Kidney (tissue), 14 donors: Measurements from ENCODE around the gene NTRK3. TPM values are rescaled to one million over a fixed set of nuclear protein-coding genes. Genes with fewer than 3 reads are reported as not detected.

Experiments used
- DNase-seq, 5 donors: peaks; one replicate each; pipeline ENCODE4 v3.0.0-alpha.2; 2013 to 2020
- FAIRE-seq: peaks from 2 replicates; lab custom pipeline; 2012; peaks lifted over from hg19 to GRCh38; lab: Jason Lieb, UNC
- H3K27ac ChIP-seq, 2 donors: one replicate each; pipeline ENCODE4 v1.7.0; 2013; ENCODE audit warnings: low read depth in 2 of 2, low read length in 2 of 2, inconsistent platforms in 1 of 2
- H3K27me3 ChIP-seq: one replicate; pipeline ENCODE4 v1.7.1; 2013; ENCODE audit warnings: low read length, inconsistent platforms; ENCODE audit not compliant: control insufficient read depth, insufficient read depth
- H3K36me3 ChIP-seq, 3 donors: one replicate each; pipeline versions ENCODE4 v1.7.0 to v1.7.1; 2013; ENCODE audit warnings: low read length in 3 of 3, control low read depth in 1 of 3, inconsistent platforms in 1 of 3; ENCODE audit not compliant: insufficient read depth in 3 of 3, control insufficient read depth in 2 of 3
- H3K4me1 ChIP-seq, 3 donors: one replicate each; pipeline versions ENCODE4 v1.7.0 to v1.7.1; 2013; ENCODE audit warnings: low read length in 3 of 3, inconsistent platforms in 1 of 3, low read depth in 1 of 3; ENCODE audit not compliant: control insufficient read depth in 2 of 3, insufficient read depth in 2 of 3
- H3K4me3 ChIP-seq, 3 donors: one replicate each; pipeline versions ENCODE4 v1.7.0 to v1.8.1; 2013; ENCODE audit warnings: low read length in 3 of 3, control low read depth in 1 of 3, inconsistent platforms in 1 of 3
- H3K9ac ChIP-seq, 3 donors: one replicate each; pipeline versions ENCODE4 v1.7.0 to v1.7.1; 2013; ENCODE audit warnings: low read length in 3 of 3, control low read depth in 1 of 3, inconsistent platforms in 1 of 3
- H3K9me3 ChIP-seq, 3 donors: one replicate each; pipeline versions ENCODE4 v1.7.0 to v1.7.1; 2013; ENCODE audit warnings: low read length in 3 of 3, control low read depth in 1 of 3, inconsistent platforms in 1 of 3; ENCODE audit not compliant: control insufficient read depth in 2 of 3, insufficient read depth in 1 of 3
- intact Hi-C: fragments of 100-400 bp; cut with DNase I; formaldehyde crosslinking; loops from one replicate; pipeline ENCODE4 v1.11.1; 2022
- polyA plus RNA-seq: library from polyadenylated mRNA; stranded (reverse); fragments of 350-450 nt; fragmentation: Illumina TruSeq; extraction: RNeasy Lipid Tissue Mini Kit (QIAGEN cat#74804); gene quantifications from one replicate; pipeline ENCODE4 v1.2.3, GENCODE V29; 2014; ENCODE audit warnings: low read depth, low replicate concordance; ENCODE audit not compliant: insufficient read depth
- total RNA-seq: library from RNA; stranded (reverse); fragmentation: NEBNext Ultra II Directional; extraction: Animal tissue kit (Norgen Biotek cat#: 25700); gene quantifications from one replicate; pipeline ENCODE4 v1.2.1, GENCODE V29; 2021
- TF ChIP-seq, protein P1 (sequence below): IDR thresholded peaks from 3 replicates; pipeline ENCODE4 v1.5.1; 2012; ENCODE audit warnings: mild to moderate bottlenecking, moderate library complexity, borderline replicate concordance; ENCODE audit not compliant: insufficient read depth; ENCODE audit errors: extremely low read depth
- donor health status: control.
- donor health status: control.
- donor health status: control.
- donor health status: control.
- donor health status: control.
- donor health status: DM: yes; HTN: yes; CAD: no.
- donor health status: Normal renal cell carcinoma (clear cell type).

The NTRK3 gene
- total and polyA plus RNA-seq, 2 donors from 2014 or later, result 8.9 to 25.5 TPM

DNA sequence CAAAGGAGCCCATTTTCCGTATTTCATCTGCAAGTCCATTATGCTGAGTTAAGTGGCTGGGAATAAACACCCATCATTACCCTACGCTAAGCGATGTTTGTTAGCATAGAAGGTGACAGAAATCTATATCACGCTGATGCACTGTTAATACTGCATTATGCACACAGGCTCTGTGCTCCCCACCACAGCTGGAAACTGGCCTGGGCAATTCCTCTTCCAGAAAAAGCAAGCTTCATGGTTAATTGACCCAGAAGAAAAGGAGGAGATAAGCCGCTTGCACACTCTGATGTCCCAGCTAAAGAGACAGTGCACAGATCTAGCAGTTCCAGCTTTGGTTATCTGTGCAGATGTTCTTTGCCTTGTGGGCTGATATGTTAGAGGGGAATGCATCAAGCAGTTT is 232.6 kb downstream of the NTRK3 start:
- Histone ChIP-seq H3K4me3 (no peak overlapping the region), H3K9ac (no peak overlapping the region), H3K4me1 (no peaks in the 10 kb centered on the region), H3K27me3 (no peaks in the 10 kb centered on the region), H3K9me3 (no peaks in the 10 kb centered on the region), H3K36me3 (no peaks in the 10 kb centered on the region), H3K27ac (no peak overlapping the region)
- FAIRE-seq (no peak), DNase-seq (no peak)
- intact Hi-C loops, result no loop called here
- TF ChIP-seq, protein P1, sequence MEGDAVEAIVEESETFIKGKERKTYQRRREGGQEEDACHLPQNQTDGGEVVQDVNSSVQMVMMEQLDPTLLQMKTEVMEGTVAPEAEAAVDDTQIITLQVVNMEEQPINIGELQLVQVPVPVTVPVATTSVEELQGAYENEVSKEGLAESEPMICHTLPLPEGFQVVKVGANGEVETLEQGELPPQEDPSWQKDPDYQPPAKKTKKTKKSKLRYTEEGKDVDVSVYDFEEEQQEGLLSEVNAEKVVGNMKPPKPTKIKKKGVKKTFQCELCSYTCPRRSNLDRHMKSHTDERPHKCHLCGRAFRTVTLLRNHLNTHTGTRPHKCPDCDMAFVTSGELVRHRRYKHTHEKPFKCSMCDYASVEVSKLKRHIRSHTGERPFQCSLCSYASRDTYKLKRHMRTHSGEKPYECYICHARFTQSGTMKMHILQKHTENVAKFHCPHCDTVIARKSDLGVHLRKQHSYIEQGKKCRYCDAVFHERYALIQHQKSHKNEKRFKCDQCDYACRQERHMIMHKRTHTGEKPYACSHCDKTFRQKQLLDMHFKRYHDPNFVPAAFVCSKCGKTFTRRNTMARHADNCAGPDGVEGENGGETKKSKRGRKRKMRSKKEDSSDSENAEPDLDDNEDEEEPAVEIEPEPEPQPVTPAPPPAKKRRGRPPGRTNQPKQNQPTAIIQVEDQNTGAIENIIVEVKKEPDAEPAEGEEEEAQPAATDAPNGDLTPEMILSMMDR, result no peak

DNA sequence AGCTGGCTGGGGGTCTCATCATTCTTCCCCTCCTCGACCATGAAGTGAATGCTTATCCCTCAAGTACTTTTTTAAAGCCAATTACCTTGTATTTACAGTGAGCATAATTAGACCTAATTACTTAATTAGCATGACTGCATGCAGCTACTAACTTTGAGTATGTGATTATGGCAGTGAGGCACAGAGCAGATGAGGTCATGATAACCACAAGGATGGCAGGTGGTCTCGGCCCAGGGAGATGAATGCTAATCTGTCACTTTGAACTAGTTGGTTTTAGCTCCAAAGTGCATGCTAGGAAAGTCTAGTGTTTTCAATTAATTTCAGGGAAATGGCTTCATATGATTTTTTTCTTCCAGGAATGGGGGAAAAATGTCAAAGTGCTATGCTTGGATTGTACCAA is 233.8 kb downstream of the NTRK3 start:
- no peaks in the 10 kb centered on the region for H3K9me3 ChIP-seq
- TF ChIP-seq, protein P1, result no peak
- DNase-seq, result no peak
- intact Hi-C loops, result no loop called here
- H3K4me3 ChIP-seq, result no peak overlapping the region
- H3K27ac ChIP-seq, result no peak overlapping the region
- no peaks in the 10 kb centered on the region for H3K36me3 ChIP-seq
- H3K4me1 ChIP-seq, result no peaks in the 10 kb centered on the region
- FAIRE-seq, result no peak
- no peak overlapping the region for H3K9ac ChIP-seq
- H3K27me3 ChIP-seq, result no peaks in the 10 kb centered on the region

DNA sequence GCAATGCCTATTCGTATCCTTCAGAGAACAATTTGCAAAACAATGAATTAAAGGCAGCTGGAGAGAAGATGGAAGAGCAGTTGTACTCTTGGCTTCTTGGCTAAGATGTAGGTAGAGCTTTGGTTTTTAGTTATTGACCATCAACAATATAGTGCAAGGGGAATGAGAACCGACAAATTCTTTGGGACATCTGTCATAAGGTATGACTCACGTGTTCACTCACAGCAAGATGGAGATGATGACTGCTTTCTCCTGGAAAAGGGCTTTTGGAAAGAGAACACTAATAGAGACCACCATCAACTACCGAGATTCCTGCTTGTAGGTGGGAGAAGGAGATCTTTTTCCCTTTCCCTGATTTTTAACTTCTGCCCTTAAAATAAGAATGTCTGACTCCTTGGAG is 234.9 kb downstream of the NTRK3 start:
- FAIRE-seq (no peak), DNase-seq (no peak)
- Histone ChIP-seq H3K4me1 (no peaks in the 10 kb centered on the region), H3K36me3 (no peaks in the 10 kb centered on the region), H3K27ac (no peak overlapping the region), H3K9me3 (no peaks in the 10 kb centered on the region), H3K9ac (no peak overlapping the region), H3K4me3 (no peak overlapping the region), H3K27me3 (no peaks in the 10 kb centered on the region)
- intact Hi-C loops, result no loop called here
- TF ChIP-seq, protein P1, result no peak

DNA sequence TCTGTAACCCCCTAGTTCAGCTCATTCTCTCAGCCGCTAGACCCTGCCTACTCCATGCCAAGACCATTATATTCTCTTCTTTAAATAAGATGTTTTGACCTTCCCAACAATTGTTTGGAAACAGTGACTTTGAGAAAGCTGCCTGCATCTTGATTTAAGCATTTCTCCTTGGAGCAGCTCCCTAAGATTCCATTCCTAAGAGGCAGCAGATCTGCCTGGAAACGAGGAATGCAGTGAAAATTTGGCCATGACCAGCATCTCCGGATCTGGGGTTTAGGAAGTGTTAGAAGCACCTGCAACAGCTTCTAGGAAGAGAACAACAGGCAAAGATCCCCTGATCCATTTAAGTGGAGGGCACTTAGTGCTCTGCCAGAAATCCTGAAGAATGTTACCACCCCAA is 235.7 kb downstream of the NTRK3 start:
- TF ChIP-seq, protein P1, result no peak
- DNase-seq, result no peak
- no peak overlapping the region for H3K4me3 ChIP-seq
- H3K36me3 ChIP-seq, result no peaks in the 10 kb centered on the region
- H3K4me1 ChIP-seq, result no peaks in the 10 kb centered on the region
- no peak overlapping the region for H3K27ac ChIP-seq
- no peaks in the 10 kb centered on the region for H3K9me3 ChIP-seq
- H3K9ac ChIP-seq, result no peak overlapping the region
- intact Hi-C loops, result no loop called here
- no peaks in the 10 kb centered on the region for H3K27me3 ChIP-seq
- no peak for FAIRE-seq
